Thyroid gland (tissue), 4 donors: ENCODE measurements around the gene ABI3BP.

Source experiments
- CTCF ChIP-seq, 6 experiments: fragments of 200-600 bp in 3 of 6; fragments of 450-650 bp in 3 of 6; sonication (generic) in 3 of 6; IDR thresholded peaks; one replicate each; pipeline ENCODE4 v1.5.1; 2016 to 2019; ENCODE audit warnings: antibody characterized with exemption in 6 of 6, mild to moderate bottlenecking in 2 of 6, inconsistent platforms in 1 of 6, moderate library complexity in 1 of 6
- POLR2A ChIP-seq, 2 donors: fragments of 450-650 bp; IDR thresholded peaks; one replicate each; pipeline ENCODE4 v1.6.1; 2017; ENCODE audit warnings: antibody characterized with exemption in 2 of 2, mild to moderate bottlenecking in 2 of 2, moderate library complexity in 1 of 2

- TF ChIP-seq CTCF (IDR thresholded peaks at IDR 0.05): no peak
- TF ChIP-seq POLR2A (IDR thresholded peaks at IDR 0.05): no peak
Measured at GRCh38 chr3:100813828-100814227, 179.4 kb downstream of the ABI3BP start.
